ENCODE data around the gene SYMPK.
"Not testable (repeated sequence)": the region's sequence is repeated elsewhere in the genome, so short reads cannot be mapped to it uniquely, and the experiment has no call there.

Gene SYMPK

DNA sequence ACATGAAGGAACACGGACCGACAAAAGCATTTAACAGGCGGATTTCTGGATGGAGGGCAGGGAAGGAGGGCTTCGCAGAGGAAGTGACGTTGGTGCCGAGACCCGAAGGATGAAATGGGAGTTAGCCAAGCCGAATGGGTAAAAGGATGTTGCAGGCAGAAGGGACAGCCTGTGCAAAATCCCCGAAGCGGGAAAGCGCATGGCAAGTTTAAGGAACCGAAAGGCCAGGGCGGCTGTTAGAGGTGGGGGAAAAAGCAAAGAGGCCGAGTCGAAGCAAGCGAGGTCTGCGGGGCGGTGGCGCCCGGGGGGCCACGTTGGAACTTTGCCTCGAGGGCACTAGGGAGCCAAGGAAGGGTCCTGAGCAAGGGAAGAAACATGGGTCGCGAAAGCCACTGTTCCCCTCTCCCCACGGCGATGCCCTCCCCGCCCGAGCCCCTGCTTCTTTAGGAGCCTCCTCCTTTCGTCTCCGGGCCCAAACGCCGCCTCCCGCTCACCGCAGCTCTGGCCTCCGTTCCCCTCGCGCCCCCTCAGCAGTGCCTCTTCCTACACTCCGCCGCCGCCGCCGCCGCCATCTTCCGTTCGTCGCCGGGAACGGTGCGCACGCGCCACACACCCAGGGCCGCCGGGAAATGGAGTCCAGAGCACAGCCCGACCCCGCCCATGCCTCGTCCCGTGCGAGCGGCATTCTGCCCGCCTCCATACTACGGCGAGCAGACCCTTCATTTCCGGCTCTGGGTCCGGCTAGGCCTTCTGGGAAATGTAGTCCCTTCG is at the start of gene SYMPK:
Gene SYMPK, minus strand, starts transcription at position 584 of the 771 bp plus-strand sequence. CDS start 8,652 bp downstream, outside the sequence.
- in situ Hi-C loops (cut with MboI; ENCODE audit: low sequenced_read_pairs) = no loop called here

DNA sequence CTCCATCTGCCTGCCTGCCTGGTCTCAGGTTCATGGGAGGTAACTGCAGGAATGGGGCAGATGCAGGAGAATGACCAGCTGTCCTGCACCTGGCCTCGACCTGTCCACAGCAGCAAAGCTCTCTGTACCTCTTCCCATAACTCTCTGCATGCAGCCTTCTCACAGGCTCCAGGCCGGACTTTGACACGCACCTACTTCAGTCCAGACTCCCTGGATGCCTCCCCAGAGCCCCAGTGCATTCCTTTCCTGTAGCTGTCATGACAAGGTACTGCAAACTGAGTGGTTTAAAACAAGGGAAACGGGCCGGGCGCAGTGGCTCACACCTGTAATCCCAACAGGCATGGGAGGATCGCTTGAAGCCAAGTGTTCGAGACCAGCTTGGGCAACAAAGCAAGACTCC is 48.3 kb upstream of the SYMPK start:
- in situ Hi-C loops (cut with MboI; ENCODE audit: low sequenced_read_pairs) = no loop called here

DNA sequence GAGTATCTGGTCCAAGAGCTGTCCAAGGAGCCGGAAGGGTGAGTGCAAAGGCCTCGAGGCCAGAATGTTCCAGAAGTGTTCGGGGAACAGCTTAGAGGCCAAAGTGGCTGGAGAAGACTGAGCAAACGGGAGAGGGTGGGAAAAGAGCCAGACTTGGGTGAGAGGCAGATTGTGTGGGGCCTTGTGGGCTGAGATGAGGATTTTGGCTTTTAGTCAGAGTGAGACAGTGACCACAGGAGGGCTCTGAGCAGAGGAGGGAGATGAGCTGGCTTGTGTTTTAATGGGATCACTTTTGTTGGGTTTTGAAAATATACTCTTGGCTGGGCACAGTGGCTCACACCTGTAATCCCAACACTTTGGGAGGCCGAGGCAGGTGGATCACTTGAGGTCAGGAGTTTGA is 46.0 kb upstream of the SYMPK start:
- in situ Hi-C loops (cut with MboI; ENCODE audit: low sequenced_read_pairs) = no loop called here

DNA sequence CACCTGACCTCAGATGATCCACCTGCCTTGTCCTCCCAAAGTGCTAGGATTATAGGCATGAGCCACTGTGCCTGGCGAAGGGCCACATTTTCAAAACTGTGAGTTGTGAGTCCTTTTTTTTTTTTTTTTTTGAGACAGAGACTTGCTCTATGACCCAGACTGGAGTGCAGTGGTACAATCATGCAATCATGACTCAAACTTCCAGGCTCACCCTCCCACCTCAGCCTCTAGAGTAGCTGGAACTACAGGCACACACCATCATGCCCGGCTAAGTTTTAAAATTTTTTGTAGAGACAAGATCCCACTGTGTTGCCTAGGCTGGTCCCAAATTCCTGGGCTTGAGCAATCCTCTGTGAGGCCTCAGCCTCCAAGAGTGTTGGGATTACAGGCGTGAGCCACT is 43.3 kb upstream of the SYMPK start:
- in situ Hi-C loops (cut with MboI; ENCODE audit: low sequenced_read_pairs) = no loop called here

DNA sequence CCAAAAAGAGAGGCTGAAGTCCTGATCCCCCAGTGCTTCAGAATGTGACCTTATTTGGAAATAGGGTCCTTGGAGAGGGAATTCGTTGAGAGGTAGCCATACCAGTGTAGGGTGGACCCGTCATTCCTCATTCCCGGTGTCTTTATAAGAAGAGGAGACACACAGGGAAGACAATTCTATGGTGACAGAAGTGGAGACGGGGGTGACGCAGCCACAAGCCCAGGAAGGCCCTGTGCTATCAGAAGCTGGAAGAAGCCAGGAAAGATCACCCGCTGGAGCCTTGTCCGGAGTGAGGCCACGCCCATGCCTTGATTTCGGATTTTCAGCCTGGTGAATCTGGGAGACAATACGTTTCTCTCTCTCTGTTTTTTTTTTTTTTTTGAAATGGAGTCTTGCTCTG is 42.1 kb upstream of the SYMPK start:
- in situ Hi-C loops (cut with MboI; ENCODE audit: low sequenced_read_pairs) = no loop called here

DNA sequence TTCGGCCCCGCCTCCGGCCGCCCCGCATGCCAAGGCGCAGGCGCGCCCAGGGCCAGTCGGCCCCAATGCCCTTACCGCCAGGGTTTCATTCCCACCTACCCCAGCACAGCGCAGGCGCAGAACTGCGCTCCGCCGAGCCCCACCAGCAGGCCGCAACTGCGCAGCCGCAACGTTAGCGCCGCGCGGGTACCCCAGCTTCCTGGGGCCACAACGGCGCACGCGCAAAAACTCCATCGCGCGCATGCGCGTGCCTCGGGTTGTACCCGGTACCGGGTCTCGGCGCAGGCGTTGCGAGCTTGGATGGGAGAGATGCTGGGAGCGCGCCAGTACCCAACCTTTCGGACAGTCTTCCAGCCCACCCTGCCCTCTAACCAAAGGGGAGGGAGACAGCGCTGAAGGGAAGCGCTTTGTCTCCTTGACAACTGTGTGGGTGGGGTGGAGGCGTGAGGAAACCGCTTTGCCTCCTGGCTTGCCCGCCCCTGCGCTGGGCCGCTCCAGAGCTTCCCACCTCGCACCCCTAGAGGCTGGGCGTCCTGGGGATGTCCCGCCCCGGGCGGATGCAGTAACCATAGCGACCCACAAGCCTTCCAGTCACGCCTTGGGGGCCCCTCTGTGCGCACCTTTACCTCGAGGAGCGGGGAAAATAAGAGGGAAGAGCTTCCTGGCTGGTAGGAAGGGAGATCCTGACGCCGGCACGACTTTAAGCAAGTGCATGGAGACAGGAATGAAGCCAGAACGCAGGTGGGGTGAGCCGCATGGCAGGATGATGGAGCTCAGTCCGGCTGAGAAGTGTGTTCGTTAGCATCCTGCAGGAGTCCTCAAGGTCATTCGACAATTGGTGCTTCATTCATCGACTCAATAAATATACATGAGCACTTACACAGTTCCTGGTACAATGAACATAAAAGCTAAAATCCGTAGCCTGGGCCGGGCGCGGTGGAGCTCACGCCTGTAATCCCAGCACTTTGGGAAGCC is 40.0 kb upstream of the SYMPK start:
- in situ Hi-C loops (cut with MboI; ENCODE audit: low sequenced_read_pairs) = no loop called here

DNA sequence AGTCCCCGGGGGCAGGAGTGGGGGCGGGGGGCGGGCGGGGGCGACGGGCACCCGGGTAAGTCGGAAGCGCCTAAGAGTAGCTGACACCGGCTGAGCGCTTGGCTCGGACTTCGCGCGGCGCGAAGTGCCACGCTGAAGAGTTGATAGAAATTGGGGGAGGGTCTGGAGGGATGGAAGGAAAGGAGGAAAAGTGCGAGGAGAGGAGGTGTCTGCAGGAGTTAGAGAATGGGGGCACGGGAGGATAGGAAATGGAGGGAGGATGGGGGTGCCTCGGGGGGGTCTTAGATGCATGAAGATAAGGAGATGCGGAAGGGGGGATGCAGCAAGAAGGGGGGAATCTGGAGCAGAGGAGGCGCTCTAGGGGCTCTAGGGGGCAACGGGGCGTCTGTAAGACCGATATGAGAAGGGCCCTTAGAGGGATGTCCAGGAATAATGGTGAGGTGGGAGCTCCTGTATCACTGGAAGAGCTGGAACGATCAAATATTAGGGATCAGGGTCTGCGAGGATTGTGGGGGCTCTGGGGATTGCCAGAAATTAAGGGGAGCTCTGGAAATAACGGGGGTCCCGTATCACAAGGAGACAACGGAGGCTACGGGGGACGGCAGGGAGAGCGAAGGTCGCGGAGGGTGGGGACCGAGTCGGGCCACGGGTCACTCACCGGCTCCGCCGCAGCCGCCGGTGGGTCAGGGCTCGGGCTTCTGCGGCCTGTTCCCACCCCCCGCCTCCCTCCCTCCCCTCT is 39.1 kb upstream of the SYMPK start, which contains the start of gene MYPOP:
Gene MYPOP, minus strand, starts transcription at position 702 of the 739 bp plus-strand sequence. CDS start 840 bp downstream, outside the sequence.
- in situ Hi-C loops (cut with MboI; ENCODE audit: low sequenced_read_pairs) = no loop called here

DNA sequence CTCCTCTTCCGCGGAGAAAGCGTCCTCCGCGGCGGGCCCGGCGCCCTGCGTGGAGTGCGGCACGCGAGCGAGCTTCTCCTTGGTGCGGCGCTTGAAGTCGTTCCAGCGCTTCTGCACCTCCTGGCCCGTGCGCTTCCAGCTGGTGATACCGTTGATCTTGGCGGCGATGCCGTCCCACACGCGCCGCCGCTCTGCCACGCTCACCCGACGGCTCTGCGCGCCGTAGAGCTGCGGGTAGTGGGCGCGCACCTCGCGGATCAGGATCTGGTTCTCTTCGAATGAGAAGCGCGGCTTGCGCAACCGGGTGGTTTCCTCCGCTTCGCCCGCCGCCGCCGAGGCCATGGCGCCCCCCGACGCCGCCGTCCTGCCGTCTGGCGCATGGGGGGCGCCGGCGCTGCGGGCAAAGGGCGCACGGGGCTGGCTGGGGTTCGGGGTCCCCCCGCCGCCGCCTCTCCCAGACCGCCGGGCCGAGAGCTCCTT is 38.5 kb upstream of the SYMPK start:
- in situ Hi-C loops (cut with MboI; ENCODE audit: low sequenced_read_pairs) = no loop called here

DNA sequence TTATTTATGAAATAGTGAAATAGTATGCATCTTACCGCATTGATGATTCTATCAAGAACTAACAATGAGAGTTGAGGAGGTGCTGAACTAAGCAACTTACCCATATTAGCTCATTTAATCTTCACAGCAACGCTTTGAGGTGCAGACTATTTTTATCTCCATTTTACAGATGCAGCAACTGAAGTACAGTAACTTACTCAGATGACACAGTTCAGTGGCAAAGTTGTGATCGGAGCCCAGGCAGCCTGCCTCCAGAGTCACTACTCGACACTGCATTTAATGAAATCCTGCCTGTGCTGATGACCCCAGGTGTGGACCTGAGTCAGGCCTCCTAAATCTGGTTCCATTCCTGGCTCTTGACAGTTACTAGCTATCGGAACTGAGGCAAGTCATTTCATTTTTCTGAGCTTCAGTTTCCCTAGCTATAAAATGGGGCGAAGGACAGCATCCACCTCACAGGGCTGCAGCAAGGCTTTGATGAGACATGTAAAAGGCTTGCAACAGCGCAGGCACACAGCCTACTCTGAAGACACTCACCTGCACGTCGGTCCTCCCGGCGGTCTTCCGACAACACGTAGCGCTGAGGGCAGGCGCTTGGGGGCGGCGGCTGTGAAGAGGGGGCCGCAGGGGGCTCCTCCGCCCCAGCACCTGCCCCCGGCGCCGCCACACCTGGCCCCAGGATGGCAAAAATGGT is 37.9 kb upstream of the SYMPK start:
- in situ Hi-C loops (cut with MboI; ENCODE audit: low sequenced_read_pairs) = no loop called here

DNA sequence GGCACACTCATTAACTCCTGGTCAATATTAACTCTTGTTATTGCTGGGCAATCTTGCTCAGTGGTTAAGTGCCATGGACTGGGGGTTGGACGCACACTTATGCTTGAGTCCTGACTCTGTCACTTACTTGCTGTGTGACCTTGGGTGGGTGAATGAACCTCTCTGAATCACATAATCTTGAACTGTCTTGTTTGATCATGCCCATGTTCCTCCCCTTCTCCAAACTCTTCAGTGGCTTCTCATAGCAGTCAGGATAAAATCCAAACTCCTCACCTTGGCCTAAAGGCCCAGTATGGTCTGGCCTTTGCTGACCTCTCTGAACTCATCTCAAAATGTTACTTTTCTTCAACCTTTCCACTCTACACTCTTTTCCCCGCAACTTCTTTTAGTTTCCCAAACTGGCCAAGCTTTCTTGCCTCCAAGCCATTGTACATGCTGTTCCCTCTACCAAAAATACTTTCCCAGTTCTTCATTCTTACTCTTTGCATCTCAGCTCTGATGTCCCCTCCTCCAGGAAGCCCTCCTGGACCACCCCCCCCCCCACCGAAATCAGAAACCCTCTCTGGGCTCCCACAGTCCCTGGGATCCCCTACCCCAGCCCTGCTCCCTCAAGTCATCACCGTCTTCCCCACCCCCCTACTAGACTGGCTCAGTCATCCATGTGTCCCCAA is 37.1 kb upstream of the SYMPK start:
- in situ Hi-C loops (cut with MboI; ENCODE audit: low sequenced_read_pairs) = no loop called here

DNA sequence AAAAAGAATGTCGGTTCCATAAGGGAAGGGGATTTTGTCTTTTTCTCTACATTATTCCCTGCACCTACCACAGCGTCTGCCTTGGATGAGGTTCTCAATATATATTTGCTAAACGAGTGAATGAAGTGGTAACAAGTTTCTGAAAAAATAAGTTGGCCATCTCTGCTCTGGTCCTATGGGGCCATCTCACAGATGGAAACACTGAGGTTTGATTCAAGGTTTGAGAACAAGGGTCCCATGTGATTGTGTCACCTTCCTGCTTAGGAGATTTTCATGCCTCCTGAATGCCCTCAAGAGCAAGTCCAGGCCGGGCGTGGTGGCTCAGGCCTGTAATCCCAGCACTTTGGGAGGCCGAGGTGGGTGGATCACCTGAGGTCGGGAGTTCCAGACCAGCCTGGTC is 36.3 kb upstream of the SYMPK start:
- in situ Hi-C loops (cut with MboI; ENCODE audit: low sequenced_read_pairs) = no loop called here

DNA sequence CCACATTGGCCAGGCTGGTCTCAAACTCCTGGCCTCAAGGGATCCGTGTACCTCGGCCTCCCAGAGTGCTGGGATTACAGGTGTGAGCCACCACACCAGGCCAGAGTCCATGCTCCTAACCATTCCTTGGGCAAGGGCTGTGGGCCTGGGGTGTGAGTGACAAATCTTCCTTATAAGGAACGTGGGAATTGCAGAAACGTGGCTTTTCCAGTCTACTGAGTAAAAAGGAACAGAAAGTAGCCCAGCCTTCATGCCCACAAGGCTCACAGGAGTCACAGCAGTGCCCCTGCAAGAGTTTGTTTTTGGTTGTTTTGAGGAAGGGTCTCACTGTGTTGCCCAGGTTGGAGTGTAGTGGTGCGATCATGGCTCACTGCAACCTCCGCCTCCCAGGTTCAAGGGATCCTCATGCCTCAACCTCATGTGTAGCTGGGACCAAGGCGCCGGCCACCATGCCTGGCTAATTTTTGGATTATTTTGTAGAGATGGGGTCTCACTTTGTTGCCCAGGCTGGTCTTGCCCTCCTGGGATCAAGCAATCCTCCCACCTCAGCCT is 34.4 kb upstream of the SYMPK start:
- in situ Hi-C loops (cut with MboI; ENCODE audit: low sequenced_read_pairs) = no loop called here

DNA sequence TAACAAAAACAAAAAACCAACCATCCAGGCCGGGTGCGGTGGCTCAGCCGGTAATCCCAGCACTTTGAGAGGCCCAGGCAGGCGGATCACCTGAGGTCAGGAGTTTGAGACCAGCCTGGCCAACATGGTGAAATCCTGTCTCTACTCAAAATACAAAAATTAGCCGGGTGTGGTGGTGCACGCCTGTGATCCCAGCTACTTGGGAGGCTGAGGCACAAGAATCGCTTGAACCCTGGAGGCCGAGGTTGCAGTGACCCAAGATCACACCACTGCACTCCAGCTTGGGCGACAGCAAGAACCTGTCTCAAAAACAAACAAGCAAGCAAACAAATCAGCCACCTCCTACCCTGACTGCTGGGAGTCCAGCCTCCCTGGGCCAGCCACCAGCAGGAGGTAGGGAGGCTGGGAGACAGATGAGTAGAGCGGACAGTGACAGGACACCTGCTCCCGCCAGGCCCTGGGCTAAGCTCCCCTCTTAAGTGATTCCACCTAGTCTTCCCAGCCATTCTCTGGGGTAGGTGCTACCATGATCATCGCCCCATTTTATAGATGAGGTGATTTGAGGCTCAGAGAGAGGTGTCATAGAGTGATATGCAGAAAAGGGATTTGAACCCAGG is 33.1 kb upstream of the SYMPK start:
- in situ Hi-C loops (cut with MboI; ENCODE audit: low sequenced_read_pairs) = not testable (repeated sequence)

DNA sequence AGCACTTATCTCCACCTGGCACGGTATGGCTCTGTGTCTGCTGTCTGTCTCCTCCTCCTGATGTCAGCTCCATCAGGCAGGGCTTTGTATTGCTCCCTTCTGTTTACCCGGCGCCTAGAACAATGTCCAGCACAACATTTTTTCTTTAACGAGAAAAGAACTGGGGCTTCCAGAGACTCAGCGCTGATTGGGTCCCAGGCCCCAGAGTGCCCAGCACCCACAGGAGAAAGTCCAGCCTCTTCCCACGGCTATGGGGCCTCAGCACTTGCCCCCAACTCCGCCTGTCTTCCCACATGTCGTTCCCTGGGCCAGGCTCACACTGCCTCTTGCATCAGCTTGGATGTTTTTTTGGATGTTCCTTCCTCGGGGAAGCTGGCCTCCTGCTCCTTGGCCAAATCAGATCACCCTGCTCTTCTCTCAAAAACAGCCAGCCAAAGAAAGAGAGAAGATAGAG is 32.6 kb upstream of the SYMPK start:
- in situ Hi-C loops (cut with MboI; ENCODE audit: low sequenced_read_pairs) = no loop called here

DNA sequence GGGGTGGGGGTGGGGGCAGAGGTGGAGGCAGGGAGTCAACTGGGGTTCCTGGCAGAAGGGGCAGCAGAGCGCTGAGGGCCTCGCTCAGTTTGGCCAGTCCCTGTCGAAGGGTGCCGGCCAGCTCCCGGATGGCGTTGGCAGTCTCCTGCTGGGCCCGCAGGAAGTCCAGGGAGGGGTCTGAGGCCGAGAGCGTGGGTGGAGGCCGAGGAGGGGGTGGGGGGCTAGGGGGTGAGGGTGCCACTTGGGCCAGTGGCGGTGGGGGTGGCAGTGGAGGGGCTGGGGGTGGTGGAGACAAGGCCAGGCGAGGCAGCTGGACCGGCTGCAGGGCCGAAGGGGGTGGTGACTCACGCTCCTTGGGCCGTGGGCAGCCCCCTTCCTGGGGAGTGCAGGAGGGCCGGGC is 27.9 kb upstream of the SYMPK start:
- in situ Hi-C loops (cut with MboI; ENCODE audit: low sequenced_read_pairs) = no loop called here

DNA sequence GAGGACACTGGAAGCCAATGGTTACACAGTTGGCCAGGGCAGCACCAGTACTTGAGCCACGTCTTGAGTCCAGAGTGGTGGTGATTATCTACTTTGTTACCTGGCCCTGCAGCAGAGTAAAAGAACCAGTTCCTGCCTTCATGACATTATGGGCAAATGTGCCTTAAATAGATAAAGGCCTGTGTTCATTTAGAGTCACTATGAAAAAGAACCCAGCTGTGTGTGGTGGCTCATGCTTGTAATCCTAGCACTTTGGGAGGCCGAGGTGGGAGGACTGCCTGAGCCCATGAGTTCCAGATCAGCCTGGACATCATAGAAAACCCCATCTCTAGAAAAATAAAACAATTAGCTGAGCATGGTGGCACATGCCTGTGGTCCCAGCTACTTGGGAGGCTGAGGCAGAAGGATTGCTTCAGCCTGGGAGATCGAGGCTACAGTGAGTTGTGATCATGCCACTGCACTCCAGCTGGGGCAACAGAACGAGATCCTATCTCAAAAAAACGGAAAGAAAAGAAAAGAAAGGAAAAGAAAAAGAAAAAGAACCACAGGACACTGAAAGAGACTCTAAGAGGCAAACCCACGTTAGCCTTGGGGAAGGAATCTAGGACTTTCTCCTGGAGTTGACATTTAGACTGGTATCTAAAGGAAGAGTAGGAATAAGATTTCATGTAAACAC is 26.4 kb upstream of the SYMPK start:
- in situ Hi-C loops (cut with MboI; ENCODE audit: low sequenced_read_pairs) = no loop called here

DNA sequence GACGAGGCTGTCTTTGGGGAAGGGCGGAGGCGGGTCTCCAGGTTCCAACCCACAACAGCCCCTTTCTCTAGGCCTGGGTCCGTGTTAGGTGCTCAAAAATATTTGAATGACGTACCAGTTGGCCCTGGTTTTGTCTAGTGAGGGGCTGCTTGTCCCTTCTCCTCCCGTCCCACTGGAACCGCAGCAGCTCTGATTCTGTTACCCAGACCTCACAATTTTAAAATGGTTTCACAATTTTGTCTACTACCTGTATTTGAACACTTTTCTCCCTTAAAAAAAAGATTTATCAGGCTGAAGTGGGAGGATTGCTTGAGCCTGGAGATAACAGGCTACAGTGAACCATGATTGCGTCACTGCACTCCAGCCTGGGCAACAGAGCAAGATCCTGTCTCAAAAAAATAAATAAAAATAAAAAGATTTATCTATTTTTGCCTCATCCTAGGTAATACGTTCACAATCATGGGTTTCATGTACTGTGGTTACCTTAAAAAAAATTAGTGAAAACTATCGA is 24.3 kb upstream of the SYMPK start:
- in situ Hi-C loops (cut with MboI; ENCODE audit: low sequenced_read_pairs) = no loop called here
